Neural cell (in vitro differentiated cells): ENCODE data around the gene ICAM2. TPM values are rescaled to one million over a fixed set of nuclear protein-coding genes. Genes with fewer than 3 reads are reported as not detected.

Source experiments
- H2AFZ ChIP-seq: fragments of 200-600, 300-800 bp; sonication (generic), shearing (Covaris generic); 2 replicates; pipeline ENCODE4 v1.6.0; 2014; ENCODE audit warnings: low read depth, mild to moderate bottlenecking, antibody characterized with exemption, low read length, moderate library complexity
- H3F3A ChIP-seq: fragments of 200-600 bp; shearing (Covaris generic); 2 replicates; pipeline ENCODE4 v1.6.1; 2016; ENCODE audit warnings: mild to moderate bottlenecking, moderate library complexity, mixed read lengths, antibody characterized with exemption, low read length; ENCODE audit not compliant: insufficient read depth, poor library complexity, severe bottlenecking
- H3K27ac ChIP-seq: fragments of 200-600, 300-800 bp; sonication (generic), shearing (Covaris generic); 2 replicates; pipeline ENCODE4 v1.5.1; 2014; ENCODE audit warnings: mild to moderate bottlenecking, low read length, moderate library complexity
- H3K27me3 ChIP-seq: fragments of 300-800, 200-600 bp; sonication (generic), shearing (Covaris generic); 2 replicates; pipeline ENCODE4 v1.6.0; 2014; ENCODE audit warnings: mild to moderate bottlenecking, low read depth, low read length, moderate library complexity; ENCODE audit not compliant: insufficient read depth
- H3K36me3 ChIP-seq: fragments of 300-800, 200-600 bp; sonication (generic), shearing (Covaris generic); 2 replicates; pipeline ENCODE4 v1.5.1; 2014; ENCODE audit warnings: mild to moderate bottlenecking, antibody characterized with exemption, low read length, moderate library complexity; ENCODE audit not compliant: insufficient read depth
- H3K4me2 ChIP-seq: fragments of 300-800, 200-600 bp; sonication (generic), shearing (Covaris generic); 2 replicates; pipeline ENCODE4 v1.6.0; 2014; ENCODE audit warnings: mild to moderate bottlenecking, low read length
- H3K4me3 ChIP-seq: fragments of 300-800, 200-600 bp; sonication (generic), shearing (Covaris generic); 2 replicates; pipeline ENCODE4 v1.5.1; 2014; ENCODE audit warnings: mild to moderate bottlenecking, low read length, moderate library complexity
- H3K79me2 ChIP-seq: fragments of 200-600 bp; shearing (Covaris generic); replicated peaks from 2 replicates; pipeline ENCODE4 v1.6.0; 2014; ENCODE audit warnings: mild to moderate bottlenecking, low read length, moderate library complexity; ENCODE audit not compliant: insufficient read depth
- H3K9ac ChIP-seq: fragments of 300-800, 200-600 bp; sonication (generic), shearing (Covaris generic); 2 replicates; pipeline ENCODE4 v1.6.1; 2016; ENCODE audit warnings: mild to moderate bottlenecking, low read length, mixed read lengths
- H3K9me2 ChIP-seq: fragments of 200-600 bp; shearing (Covaris generic); 2 replicates; pipeline ENCODE4 v1.6.1; 2016; ENCODE audit warnings: mild to moderate bottlenecking, low read length, mixed read lengths; ENCODE audit not compliant: insufficient read depth
- H3K9me3 ChIP-seq: fragments of 200-600, 300-800 bp; sonication (generic), shearing (Covaris generic); 2 replicates; pipeline ENCODE4 v1.6.1; 2016; ENCODE audit warnings: mild to moderate bottlenecking, mixed run types, low read length, moderate library complexity, mixed read lengths
- H4K20me1 ChIP-seq: fragments of 200-600 bp; shearing (Covaris generic); 2 replicates; pipeline ENCODE4 v1.6.1; 2016; ENCODE audit warnings: mild to moderate bottlenecking, mixed run types; ENCODE audit not compliant: insufficient read depth
- CTCF ChIP-seq: fragments of 450-650 bp; IDR thresholded peaks from 2 replicates; pipeline ENCODE4 v1.5.1; 2014; ENCODE audit warnings: antibody characterized with exemption, mild to moderate bottlenecking, moderate library complexity; ENCODE audit not compliant: poor library complexity, severe bottlenecking
- EP300 ChIP-seq: fragments of 450-650 bp; conservative IDR thresholded peaks from 2 replicates; pipeline ENCODE4 v1.6.1; 2014; ENCODE audit warnings: antibody characterized with exemption, mild to moderate bottlenecking, moderate library complexity; ENCODE audit not compliant: poor library complexity, severe bottlenecking
- EZH2 ChIP-seq: fragments of 200-600, 300-800 bp; shearing (Covaris generic), sonication (generic); IDR thresholded peaks from 2 replicates; pipeline ENCODE4 v1.6.1; 2014; ENCODE audit warnings: antibody characterized with exemption, low read length, borderline replicate concordance, mild to moderate bottlenecking; ENCODE audit not compliant: insufficient read depth, poor library complexity, severe bottlenecking
- MXI1 ChIP-seq: fragments of 450-650 bp; conservative IDR thresholded peaks from 2 replicates; pipeline ENCODE4 v1.6.1; 2014; ENCODE audit warnings: antibody characterized with exemption, mild to moderate bottlenecking; ENCODE audit not compliant: poor library complexity, severe bottlenecking
- POLR2AphosphoS5 ChIP-seq: IDR thresholded peaks from 2 replicates; pipeline ENCODE4 v1.6.1; 2012
- RAD21 ChIP-seq: fragments of 450-650 bp; conservative IDR thresholded peaks from 2 replicates; pipeline ENCODE4 v1.6.1; 2014; ENCODE audit warnings: antibody characterized with exemption, mild to moderate bottlenecking, moderate library complexity
- SMC3 ChIP-seq: fragments of 450-650 bp; conservative IDR thresholded peaks from 2 replicates; pipeline ENCODE4 v1.6.1; 2014; ENCODE audit warnings: antibody characterized with exemption, mild to moderate bottlenecking, moderate library complexity; ENCODE audit not compliant: poor library complexity
- TAF1 ChIP-seq: IDR thresholded peaks from 2 replicates; pipeline ENCODE4 v1.6.1; 2012; ENCODE audit warnings: low read depth
- polyA plus RNA-seq: library from polyadenylated mRNA; depleted of rRNA; stranded (reverse); fragments of >200 nt; gene quantifications from 2 replicates; pipeline ENCODE4 v1.2.3, GENCODE V29; 2014
- TF ChIP-seq, protein P1 (sequence below): IDR thresholded peaks from 2 replicates; pipeline ENCODE4 v1.6.1; 2012; ENCODE audit warnings: borderline replicate concordance

The ICAM2 gene
- polyA plus RNA-seq, 1 donor from 2014 or later = not detected

- H3K9me3 ChIP-seq = no peaks in the 10 kb centered on the region
- H3F3A ChIP-seq = no peaks in the 10 kb centered on the region
- H2AFZ ChIP-seq = no peak overlapping the region
- H3K4me2 ChIP-seq = no peak overlapping the region
- no peak overlapping the region for H3K4me3 ChIP-seq
- H4K20me1 ChIP-seq = no peaks in the 10 kb centered on the region
- H3K36me3 ChIP-seq = no peaks in the 10 kb centered on the region
- no peak overlapping the region for H3K27ac ChIP-seq
- H3K9me2 ChIP-seq = no peaks in the 10 kb centered on the region
- no peaks in the 10 kb centered on the region for H3K79me2 ChIP-seq
- TF ChIP-seq SMC3 = no peak
- H3K27me3 ChIP-seq = no peaks in the 10 kb centered on the region
- no peak overlapping the region for H3K9ac ChIP-seq
Measured at GRCh38 chr17:64016974-64017373, 3.5 kb downstream of the ICAM2 start.

GRCh38 chr17:64016231-64016784 is 4.1 kb downstream of the ICAM2 start:
- Histone ChIP-seq H3K27ac (no peak overlapping the region), H3K36me3 (no peaks in the 10 kb centered on the region), H3K9me2 (no peaks in the 10 kb centered on the region), H3K79me2 (no peaks in the 10 kb centered on the region), H3K4me2 (no peak overlapping the region), H2AFZ (no peak overlapping the region), H3K4me3 (no peak overlapping the region), H3K9me3 (no peaks in the 10 kb centered on the region), H4K20me1 (no peaks in the 10 kb centered on the region), H3K27me3 (no peaks in the 10 kb centered on the region), H3F3A (no peaks in the 10 kb centered on the region), H3K9ac (no peak overlapping the region)
- TF ChIP-seq, protein P1, sequence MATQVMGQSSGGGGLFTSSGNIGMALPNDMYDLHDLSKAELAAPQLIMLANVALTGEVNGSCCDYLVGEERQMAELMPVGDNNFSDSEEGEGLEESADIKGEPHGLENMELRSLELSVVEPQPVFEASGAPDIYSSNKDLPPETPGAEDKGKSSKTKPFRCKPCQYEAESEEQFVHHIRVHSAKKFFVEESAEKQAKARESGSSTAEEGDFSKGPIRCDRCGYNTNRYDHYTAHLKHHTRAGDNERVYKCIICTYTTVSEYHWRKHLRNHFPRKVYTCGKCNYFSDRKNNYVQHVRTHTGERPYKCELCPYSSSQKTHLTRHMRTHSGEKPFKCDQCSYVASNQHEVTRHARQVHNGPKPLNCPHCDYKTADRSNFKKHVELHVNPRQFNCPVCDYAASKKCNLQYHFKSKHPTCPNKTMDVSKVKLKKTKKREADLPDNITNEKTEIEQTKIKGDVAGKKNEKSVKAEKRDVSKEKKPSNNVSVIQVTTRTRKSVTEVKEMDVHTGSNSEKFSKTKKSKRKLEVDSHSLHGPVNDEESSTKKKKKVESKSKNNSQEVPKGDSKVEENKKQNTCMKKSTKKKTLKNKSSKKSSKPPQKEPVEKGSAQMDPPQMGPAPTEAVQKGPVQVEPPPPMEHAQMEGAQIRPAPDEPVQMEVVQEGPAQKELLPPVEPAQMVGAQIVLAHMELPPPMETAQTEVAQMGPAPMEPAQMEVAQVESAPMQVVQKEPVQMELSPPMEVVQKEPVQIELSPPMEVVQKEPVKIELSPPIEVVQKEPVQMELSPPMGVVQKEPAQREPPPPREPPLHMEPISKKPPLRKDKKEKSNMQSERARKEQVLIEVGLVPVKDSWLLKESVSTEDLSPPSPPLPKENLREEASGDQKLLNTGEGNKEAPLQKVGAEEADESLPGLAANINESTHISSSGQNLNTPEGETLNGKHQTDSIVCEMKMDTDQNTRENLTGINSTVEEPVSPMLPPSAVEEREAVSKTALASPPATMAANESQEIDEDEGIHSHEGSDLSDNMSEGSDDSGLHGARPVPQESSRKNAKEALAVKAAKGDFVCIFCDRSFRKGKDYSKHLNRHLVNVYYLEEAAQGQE = no peak
- no peak for TF ChIP-seq SMC3
- TF ChIP-seq EZH2 = no peak
- no peak for TF ChIP-seq CTCF
- no peak for TF ChIP-seq RAD21
- TF ChIP-seq EP300 = no peak
- no peak for TF ChIP-seq MXI1
- TF ChIP-seq TAF1 = no peak
- no peak for TF ChIP-seq POLR2AphosphoS5

DNA sequence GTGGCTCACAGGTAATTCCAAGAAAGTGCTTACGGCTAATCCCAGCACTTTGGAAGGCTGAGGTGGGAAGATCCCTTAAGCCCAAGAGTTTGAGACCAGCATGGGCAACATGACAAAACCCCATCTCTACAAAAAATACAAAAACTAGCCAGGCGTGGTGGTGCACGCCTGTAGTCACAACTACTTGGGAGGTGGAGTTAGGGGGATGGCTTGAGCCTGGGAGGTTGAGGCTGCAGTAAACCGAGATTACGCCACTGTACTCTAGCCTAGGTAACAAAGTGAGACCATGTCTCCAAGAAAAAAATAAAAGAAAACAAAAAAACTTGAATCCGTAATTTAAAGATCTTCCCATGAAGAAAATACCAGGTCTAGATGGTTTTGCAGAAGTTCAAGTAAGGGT is 5.0 kb downstream of the ICAM2 start:
- H4K20me1 ChIP-seq = no peaks in the 10 kb centered on the region
- no peak overlapping the region for H3K27ac ChIP-seq
- no peak for TF ChIP-seq EP300
- TF ChIP-seq, protein P1 = no peak
- TF ChIP-seq CTCF = no peak
- no peak for TF ChIP-seq TAF1
- TF ChIP-seq SMC3 = no peak
- no peak for TF ChIP-seq POLR2AphosphoS5
- no peak for TF ChIP-seq EZH2
- TF ChIP-seq RAD21 = no peak
- no peak for TF ChIP-seq MXI1
- H3K4me3 ChIP-seq = no peak overlapping the region
- no peak overlapping the region for H3K9ac ChIP-seq
- no peak overlapping the region for H3K4me2 ChIP-seq
- H3K27me3 ChIP-seq = no peaks in the 10 kb centered on the region
- H2AFZ ChIP-seq = no peak overlapping the region
- H3F3A ChIP-seq = no peaks in the 10 kb centered on the region
- H3K79me2 ChIP-seq = no peaks in the 10 kb centered on the region
- no peaks in the 10 kb centered on the region for H3K9me2 ChIP-seq
- H3K9me3 ChIP-seq = no peaks in the 10 kb centered on the region
- no peaks in the 10 kb centered on the region for H3K36me3 ChIP-seq
